Glutamatergic neuron (in vitro differentiated cells): ENCODE measurements around the gene PHLPP2. TPM values are rescaled to one million over a fixed set of nuclear protein-coding genes. Genes with fewer than 3 reads are reported as not detected.

Source experiments
- DNase-seq: peaks from one replicate; pipeline ENCODE4 v3.0.0; 2022
- H3K27ac Mint-ChIP-seq: one replicate; pipeline ENCODE4 v1.8.0; 2020; ENCODE audit warnings: mild to moderate bottlenecking, mixed read lengths, inconsistent platforms; ENCODE audit not compliant: unreplicated experiment
- H3K27me3 Mint-ChIP-seq: one replicate; pipeline ENCODE4 v1.8.0; 2020; ENCODE audit warnings: mild to moderate bottlenecking, moderate library complexity, mixed read lengths, inconsistent platforms; ENCODE audit not compliant: unreplicated experiment
- H3K36me3 Mint-ChIP-seq: one replicate; pipeline ENCODE4 v1.8.0; 2020; ENCODE audit warnings: mild to moderate bottlenecking, mixed read lengths, inconsistent platforms; ENCODE audit not compliant: unreplicated experiment
- H3K4me1 Mint-ChIP-seq: one replicate; pipeline ENCODE4 v1.8.0; 2020; ENCODE audit warnings: mild to moderate bottlenecking, low read depth, mixed read lengths, inconsistent platforms; ENCODE audit not compliant: unreplicated experiment
- H3K4me3 Mint-ChIP-seq: one replicate; pipeline ENCODE4 v1.8.0; 2020; ENCODE audit warnings: mild to moderate bottlenecking, mixed read lengths, inconsistent platforms; ENCODE audit not compliant: unreplicated experiment
- H3K9me3 Mint-ChIP-seq: one replicate; pipeline ENCODE4 v1.8.0; 2020; ENCODE audit warnings: mild to moderate bottlenecking, moderate library complexity, mixed read lengths, inconsistent platforms; ENCODE audit not compliant: unreplicated experiment
- total RNA-seq: library from RNA; stranded (reverse); fragmentation: NEBNext Ultra II Directional; extraction: Animal tissue kit (Norgen Biotek cat#: 25700); gene quantifications from one replicate; pipeline ENCODE4 v1.2.1, GENCODE V29; 2021; ENCODE audit not compliant: unreplicated experiment
- TF ChIP-seq, protein P1 (sequence below): fragments of 200-600 bp; sonication (generic); IDR thresholded peaks from one replicate; pipeline ENCODE4 v1.5.0; 2021; ENCODE audit not compliant: partially characterized antibody, unreplicated experiment

Gene PHLPP2
- total RNA-seq, 1 donor from 2014 or later, result 8.1 TPM

DNA sequence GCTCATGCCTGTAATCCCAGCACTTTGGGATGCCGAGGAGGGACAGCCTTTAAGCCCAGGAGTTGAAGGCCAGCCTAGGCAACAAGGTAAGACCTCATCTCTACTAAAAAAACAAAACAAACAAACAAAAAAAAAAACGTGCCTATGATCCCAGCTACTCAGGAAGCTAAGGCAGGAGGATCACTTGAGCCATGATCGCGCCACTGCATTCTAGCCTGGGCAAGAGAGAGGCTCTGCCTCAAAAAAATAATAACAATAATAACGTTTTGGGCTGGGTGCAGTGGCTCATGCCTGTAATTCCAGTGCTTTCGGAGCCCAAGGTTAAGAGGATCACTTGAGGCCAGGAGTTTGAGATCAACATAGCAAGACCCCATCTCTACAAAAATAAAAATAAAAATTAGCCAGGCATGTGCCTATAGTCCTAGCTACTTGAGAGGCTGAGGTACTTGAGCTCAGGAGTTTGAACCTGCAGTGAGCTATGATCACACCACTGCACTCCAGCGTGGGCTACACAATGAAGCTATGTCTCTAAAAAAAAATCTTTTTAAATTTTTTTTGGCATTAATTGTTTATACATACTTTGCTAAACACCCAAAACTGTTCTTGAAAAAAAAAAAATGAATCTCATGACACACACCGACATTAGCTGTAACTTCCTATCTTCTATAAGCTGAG lies 3.3 kb downstream of the PHLPP2 start:
- Mint-ChIP-seq H3K36me3 (no peaks in the 10 kb centered on the region), H3K27me3 (peaks cover 5% of the 10 kb centered on the region), H3K27ac (no peak overlapping the region), H3K4me3 (no peak overlapping the region), H3K4me1 (peaks cover 2% of the 10 kb centered on the region), H3K9me3 (peaks cover 4% of the 10 kb centered on the region)
- no peak for DNase-seq
- TF ChIP-seq, protein P1, sequence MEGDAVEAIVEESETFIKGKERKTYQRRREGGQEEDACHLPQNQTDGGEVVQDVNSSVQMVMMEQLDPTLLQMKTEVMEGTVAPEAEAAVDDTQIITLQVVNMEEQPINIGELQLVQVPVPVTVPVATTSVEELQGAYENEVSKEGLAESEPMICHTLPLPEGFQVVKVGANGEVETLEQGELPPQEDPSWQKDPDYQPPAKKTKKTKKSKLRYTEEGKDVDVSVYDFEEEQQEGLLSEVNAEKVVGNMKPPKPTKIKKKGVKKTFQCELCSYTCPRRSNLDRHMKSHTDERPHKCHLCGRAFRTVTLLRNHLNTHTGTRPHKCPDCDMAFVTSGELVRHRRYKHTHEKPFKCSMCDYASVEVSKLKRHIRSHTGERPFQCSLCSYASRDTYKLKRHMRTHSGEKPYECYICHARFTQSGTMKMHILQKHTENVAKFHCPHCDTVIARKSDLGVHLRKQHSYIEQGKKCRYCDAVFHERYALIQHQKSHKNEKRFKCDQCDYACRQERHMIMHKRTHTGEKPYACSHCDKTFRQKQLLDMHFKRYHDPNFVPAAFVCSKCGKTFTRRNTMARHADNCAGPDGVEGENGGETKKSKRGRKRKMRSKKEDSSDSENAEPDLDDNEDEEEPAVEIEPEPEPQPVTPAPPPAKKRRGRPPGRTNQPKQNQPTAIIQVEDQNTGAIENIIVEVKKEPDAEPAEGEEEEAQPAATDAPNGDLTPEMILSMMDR, result no peak

DNA sequence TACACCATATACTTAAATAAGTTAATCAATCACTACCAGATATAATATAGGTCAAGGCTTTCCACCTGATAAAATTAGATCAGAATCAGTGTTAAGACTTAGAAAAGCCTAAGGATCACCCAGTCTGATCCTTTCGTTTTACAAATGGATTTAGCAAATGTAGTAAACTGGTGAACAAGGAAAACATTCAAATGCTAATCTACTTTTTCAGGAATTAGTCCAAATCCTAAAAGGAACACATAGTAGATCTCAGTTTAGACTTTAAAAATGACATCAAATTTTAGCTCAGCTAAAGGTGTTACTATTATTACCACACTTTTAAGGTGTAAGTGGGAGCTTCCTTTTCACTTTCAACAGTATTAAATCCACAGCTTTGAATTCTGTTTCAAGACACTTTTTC lies 12.0 kb downstream of the PHLPP2 start:
- Mint-ChIP-seq H3K4me1 (peaks cover 9% of the 10 kb centered on the region), H3K4me3 (no peak overlapping the region), H3K27ac (no peak overlapping the region), H3K36me3 (no peaks in the 10 kb centered on the region), H3K9me3 (no peaks in the 10 kb centered on the region), H3K27me3 (no peaks in the 10 kb centered on the region)
- TF ChIP-seq, protein P1, result no peak
- no peak for DNase-seq

DNA sequence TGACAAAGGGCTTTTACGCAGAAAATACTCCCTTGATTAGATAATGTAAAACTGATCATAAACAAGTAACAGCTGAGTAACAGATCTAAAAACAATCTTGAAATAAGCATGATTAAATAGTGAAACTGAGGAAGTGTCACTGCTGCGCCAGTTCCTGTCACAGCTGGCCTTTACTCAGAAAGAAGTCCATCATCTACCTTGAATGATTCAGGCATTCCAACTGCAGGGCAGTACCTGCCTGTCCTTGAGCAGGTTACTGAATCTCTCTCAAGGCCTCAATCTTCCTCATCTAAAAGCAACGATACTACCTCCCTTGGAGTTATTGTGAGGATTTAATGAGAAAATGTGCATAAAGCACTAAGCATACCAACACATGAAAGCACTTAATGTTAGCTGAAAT lies 12.7 kb downstream of the PHLPP2 start:
- Mint-ChIP-seq H3K36me3 (no peaks in the 10 kb centered on the region), H3K27ac (no peak overlapping the region), H3K4me3 (no peak overlapping the region), H3K4me1 (peaks cover 10% of the 10 kb centered on the region), H3K9me3 (no peaks in the 10 kb centered on the region), H3K27me3 (no peaks in the 10 kb centered on the region)
- no peak for DNase-seq
- TF ChIP-seq, protein P1, result no peak

DNA sequence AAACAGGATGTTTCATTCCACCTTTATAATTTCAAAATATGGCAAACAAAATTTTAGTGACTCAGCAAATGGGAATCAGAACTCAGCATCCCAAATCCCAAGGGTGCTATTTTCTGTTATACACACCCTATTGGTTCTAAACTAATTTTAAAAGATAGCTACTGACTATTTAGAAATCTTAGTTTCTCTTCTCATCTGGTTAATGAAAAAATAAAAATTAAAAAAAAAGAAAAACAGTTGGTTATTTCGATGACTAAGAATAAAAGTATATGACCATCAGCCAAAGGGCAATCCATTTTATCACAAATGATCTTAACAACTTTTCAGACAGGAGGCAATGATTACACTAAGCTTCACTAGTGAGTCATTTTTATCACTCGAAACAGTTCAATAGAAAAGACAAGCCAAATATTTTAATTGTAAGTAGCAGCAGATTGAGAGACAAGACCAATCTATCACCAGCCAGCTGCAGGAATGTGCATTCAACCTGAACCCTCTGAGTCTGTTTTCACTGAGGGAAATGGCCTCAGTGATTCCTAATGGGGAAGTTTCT lies 15.2 kb downstream of the PHLPP2 start:
- Mint-ChIP-seq H3K4me3 (no peak overlapping the region), H3K36me3 (no peaks in the 10 kb centered on the region), H3K9me3 (no peaks in the 10 kb centered on the region), H3K27ac (no peak overlapping the region), H3K4me1 (peaks cover 15% of the 10 kb centered on the region), H3K27me3 (no peaks in the 10 kb centered on the region)
- DNase-seq, result no peak
- TF ChIP-seq, protein P1, result no peak

DNA sequence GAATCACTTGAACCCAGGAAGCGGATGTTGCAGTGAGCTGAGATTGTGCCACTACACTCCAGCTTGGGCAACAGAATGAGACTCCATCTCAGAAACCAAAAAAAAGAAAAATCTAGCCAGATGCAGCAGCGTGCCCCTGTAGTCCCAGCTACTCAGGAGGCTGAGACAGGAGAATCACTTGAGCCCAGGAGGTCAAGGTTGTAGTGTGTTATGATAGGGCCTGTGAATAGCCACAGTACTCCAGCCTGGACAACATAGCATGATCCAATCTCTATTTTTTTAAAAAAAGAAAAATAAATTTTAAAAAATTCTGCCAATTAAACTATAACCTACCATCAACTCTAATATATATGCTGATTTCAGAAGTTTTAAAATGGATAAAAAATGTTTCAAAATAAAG lies 15.8 kb downstream of the PHLPP2 start:
- H3K4me1 Mint-ChIP-seq, result peaks cover 15% of the 10 kb centered on the region
- no peak for DNase-seq
- H3K27me3 Mint-ChIP-seq, result no peaks in the 10 kb centered on the region
- TF ChIP-seq, protein P1, result no peak
- peak overlapping the region; percentile 73 for H3K27ac Mint-ChIP-seq
- no peaks in the 10 kb centered on the region for H3K9me3 Mint-ChIP-seq
- H3K4me3 Mint-ChIP-seq, result no peak overlapping the region
- no peaks in the 10 kb centered on the region for H3K36me3 Mint-ChIP-seq
